Erythroblast (primary cell): ENCODE results near the gene SCN8A.

ENCODE experiments used
- DNase-seq, 2 experiments: peaks; one replicate each; lab custom pipeline; 2025; lab: John Stamatoyannopoulos, UW
- GATA1 ChIP-seq: IDR thresholded peaks from 2 replicates; pipeline ENCODE4 v1.6.1; 2011; ENCODE audit warnings: low read depth, mild to moderate bottlenecking, control low read depth, low read length, moderate library complexity
- POLR2A ChIP-seq: IDR thresholded peaks from 2 replicates; pipeline ENCODE4 v1.6.1; 2011; ENCODE audit warnings: mild to moderate bottlenecking, low read length

The SCN8A gene

GRCh38 chr12:51694146-51694545, 103.1 kb downstream of the SCN8A start:
- DNase-seq = no peak
- TF ChIP-seq GATA1 = no peak
- TF ChIP-seq POLR2A = no peak

- TF ChIP-seq GATA1 = no peak
- no peak for TF ChIP-seq POLR2A
Measured at GRCh38 chr12:51695241-51696010, 104.4 kb downstream of the SCN8A start.

DNA sequence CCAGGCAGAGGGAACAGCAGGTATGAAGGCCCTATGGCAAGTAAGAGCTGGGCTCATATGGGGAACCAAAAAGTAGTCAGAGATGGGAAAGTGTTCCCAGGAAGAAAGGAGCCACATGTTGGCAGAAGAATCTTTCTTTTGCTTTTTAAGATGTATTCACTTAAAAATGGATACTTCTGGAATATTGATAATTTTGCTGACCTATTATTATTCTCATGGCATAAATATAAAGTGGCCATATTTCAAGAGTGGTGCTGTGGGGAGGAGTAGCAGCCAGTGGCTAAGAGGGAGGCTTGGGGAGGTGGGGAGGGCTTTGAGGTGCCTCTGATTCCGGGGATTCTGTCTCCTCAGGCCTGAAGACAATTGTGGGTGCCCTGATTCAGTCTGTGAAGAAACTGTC, 108.2 kb downstream of the SCN8A start:
- no peak for TF ChIP-seq GATA1
- no peak for TF ChIP-seq POLR2A
- DNase-seq = no peak

More at GRCh38 chr12:51695241-51696010, 104.4 kb downstream of the SCN8A start:
- no peak for DNase-seq

DNA sequence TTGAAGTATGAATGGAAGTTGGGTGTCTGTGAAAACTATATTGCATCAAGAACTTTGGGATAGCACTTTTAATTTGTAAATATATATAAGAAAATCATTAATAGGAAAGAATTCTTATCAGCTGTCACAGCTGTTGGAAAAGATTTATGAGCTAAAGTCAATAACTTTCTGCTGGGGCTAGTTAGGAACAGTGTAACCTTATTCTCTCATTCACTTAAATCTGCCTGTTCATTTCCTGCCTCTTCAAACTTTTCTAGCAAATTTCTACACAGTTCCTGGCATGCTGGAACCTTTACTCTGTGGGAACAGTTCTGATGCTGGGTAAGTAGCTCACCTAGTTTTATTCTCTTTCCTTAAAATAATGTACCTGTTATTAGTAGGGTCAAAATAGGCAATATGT, 109.9 kb downstream of the SCN8A start:
- no peak for DNase-seq
- TF ChIP-seq GATA1 (no peak), POLR2A (no peak)

GRCh38 chr12:51702587-51702986, 111.6 kb downstream of the SCN8A start:
- DNase-seq = no peak
- TF ChIP-seq GATA1 = no peak
- no peak for TF ChIP-seq POLR2A

DNA sequence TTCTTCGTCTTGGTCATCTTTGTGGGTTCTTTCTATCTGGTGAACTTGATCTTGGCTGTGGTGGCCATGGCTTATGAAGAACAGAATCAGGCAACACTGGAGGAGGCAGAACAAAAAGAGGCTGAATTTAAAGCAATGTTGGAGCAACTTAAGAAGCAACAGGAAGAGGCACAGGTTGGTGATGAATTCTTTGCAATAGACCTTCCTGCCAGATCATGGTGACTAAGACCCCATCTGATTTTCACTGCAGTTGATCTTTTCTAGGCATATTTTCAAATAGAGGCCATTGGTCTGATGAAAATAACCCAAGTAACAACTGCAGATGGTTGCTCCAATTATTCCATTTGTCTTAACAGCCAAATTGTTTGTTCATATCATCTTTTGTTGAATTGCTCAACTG, 114.4 kb downstream of the SCN8A start:
- no peak for DNase-seq
- TF ChIP-seq GATA1 (no peak), POLR2A (no peak)

DNA sequence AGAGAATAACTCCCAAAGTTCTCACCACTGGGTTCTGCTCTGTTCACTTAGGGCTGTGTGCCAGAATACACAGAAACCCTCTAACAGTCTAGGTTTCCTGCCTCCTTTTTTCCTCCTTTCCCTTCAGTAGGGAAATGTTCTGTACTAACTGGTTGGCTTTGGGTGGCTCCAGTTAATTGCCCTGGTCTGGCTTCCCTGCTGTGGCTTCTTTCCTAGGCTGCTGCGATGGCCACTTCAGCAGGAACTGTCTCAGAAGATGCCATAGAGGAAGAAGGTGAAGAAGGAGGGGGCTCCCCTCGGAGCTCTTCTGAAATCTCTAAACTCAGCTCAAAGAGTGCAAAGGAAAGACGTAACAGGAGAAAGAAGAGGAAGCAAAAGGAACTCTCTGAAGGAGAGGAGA, 115.2 kb downstream of the SCN8A start:
- no peak for TF ChIP-seq POLR2A
- TF ChIP-seq GATA1 = no peak

GRCh38 chr12:51714666-51715065, 123.6 kb downstream of the SCN8A start:
- TF ChIP-seq POLR2A (no peak), GATA1 (no peak)
- no peak for DNase-seq

More for the DNA sequence above, 115.2 kb downstream of the SCN8A start:
- no peak for DNase-seq

GRCh38 chr12:51717326-51717925, 126.4 kb downstream of the SCN8A start:
- no peak for DNase-seq
- no peak for TF ChIP-seq GATA1
- TF ChIP-seq POLR2A = no peak

DNA sequence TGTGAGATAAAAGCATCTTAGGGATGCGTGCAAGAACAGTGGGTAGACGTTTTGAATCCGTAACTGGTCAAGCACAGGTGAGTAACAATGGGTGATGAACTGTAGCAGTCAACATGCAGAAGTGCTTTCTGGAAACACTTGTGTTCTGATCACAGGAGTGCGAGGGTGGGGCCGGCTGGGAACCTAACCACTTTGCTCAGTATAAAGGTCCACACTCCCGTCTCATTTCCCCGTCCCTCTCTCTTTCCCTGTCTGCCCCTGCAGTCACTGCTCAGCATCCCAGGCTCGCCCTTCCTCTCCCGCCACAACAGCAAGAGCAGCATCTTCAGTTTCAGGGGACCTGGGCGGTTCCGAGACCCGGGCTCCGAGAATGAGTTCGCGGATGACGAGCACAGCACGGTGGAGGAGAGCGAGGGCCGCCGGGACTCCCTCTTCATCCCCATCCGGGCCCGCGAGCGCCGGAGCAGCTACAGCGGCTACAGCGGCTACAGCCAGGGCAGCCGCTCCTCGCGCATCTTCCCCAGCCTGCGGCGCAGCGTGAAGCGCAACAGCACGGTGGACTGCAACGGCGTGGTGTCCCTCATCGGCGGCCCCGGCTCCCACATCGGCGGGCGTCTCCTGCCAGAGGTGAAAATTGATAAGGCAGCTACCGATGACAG, 130.4 kb downstream of the SCN8A start:
- TF ChIP-seq POLR2A (no peak), GATA1 (no peak)
- DNase-seq = peak in 1 of 2 experiments; percentile 3

GRCh38 chr12:51722431-51722830, 131.4 kb downstream of the SCN8A start:
- DNase-seq = no peak
- TF ChIP-seq GATA1 = no peak
- no peak for TF ChIP-seq POLR2A

DNA sequence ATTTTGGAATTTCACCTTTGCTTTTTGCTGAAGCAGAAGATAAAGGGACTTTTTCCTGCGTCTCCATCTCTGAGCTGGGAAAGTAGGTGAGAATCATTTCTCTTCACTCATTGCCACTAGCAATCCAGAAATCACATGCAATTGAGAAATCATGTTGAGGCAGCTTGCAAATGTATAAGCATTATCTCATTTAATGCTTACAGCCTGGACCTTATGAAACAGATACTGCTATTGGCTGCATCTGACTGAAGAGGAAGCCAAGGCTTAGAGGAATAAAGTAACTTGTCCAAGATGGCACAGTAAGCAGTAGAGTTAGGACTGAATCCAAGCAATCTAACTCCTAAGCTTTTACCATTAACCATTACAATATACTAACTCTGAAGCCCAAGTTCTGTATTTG, 135.1 kb downstream of the SCN8A start:
- DNase-seq = no peak

GRCh38 chr12:51726931-51727330, 135.9 kb downstream of the SCN8A start:
- DNase-seq = no peak
- TF ChIP-seq GATA1 = no peak
- no peak for TF ChIP-seq POLR2A

More for the DNA sequence above, 135.1 kb downstream of the SCN8A start:
- TF ChIP-seq POLR2A (no peak), GATA1 (no peak)

DNA sequence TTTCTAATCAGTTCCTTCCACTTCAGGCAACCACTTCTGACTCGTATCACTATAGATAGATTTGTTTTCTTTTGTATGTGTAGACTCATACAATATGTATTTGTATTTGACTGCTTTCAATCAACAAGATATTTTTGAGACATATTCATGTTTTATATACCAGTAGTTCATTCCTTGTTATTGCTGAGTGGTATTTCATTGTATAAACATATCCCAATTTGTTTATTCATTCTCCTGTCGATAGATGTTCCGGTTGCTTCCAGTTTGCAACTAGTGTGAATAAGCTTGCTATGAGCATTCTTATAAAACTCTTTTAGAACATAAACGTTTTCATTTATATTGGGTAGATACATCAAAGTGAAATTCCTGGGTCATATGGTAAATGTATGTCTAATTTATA, 138.3 kb downstream of the SCN8A start:
- TF ChIP-seq GATA1 = no peak
- TF ChIP-seq POLR2A = no peak
- no peak for DNase-seq
